ENCODE data around the gene TMEM179B.

DNA sequence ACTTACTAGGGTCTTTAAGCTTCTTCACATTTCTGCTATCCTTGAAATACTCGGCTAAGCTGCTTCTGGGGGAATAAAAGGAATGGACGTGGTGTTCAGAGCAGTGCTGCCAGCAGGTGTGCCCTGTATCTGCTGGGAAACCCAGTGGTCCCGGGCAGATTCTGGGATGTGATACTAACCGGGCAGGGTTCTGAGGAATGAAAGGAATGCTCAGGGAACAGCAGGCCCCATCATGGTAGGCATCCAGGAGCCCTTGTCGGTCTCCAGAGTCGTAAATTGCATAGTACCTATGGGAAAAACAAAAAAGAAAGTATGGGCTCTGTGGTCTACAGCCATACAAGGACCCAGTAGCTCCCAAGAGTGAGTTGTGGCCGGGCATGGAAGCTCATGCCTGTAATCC lies 9.1 kb downstream of the TMEM179B start:
- TF ChIP-seq GATA3 (IDR thresholded peaks at IDR 0.05; ENCODE audit: low read depth, low read length) (no peak), GATA2 (IDR thresholded peaks at IDR 0.05; ENCODE audit: low read depth, low read length) (no peak)

Measured in SH-SY5Y (cell line).